ENCODE data around the gene NDRG4. TPM values are rescaled to one million over a fixed set of nuclear protein-coding genes. Genes with fewer than 3 reads are reported as not detected.

NDRG4 gene
- total RNA-seq, 2 experiments from 2014 or later = 3.0 to 3.6 TPM

GRCh38 chr16:58499092-58499511, 841 bp upstream of the NDRG4 start:
- intact Hi-C loops (cut with micrococcal nuclease) = no loop called here
- DNase-seq = no peak
- no peak overlapping the region for H3K4me3 Mint-ChIP-seq
- peaks cover 20% of the 10 kb centered on the region for H3K4me1 Mint-ChIP-seq (ENCODE audit: low read depth)
- no peaks in the 10 kb centered on the region for H3K27me3 Mint-ChIP-seq (ENCODE audit: low read depth)
- H3K36me3 Mint-ChIP-seq (ENCODE audit: low read depth) = no peaks in the 10 kb centered on the region
- H3K9me3 Mint-ChIP-seq = no peaks in the 10 kb centered on the region
- CTCF ChIA-PET = interaction anchor here (1.1 to 1.7 kb wide), 5 partner anchors 11 to 257 kb away, joined by 3 to 6 read pairs (median 4); no protein-coding TSS in a partner anchor
- no peak overlapping the region for H3K27ac Mint-ChIP-seq

GRCh38 chr16:58500430-58501241, 693 bp downstream of the NDRG4 start:
- DNase-seq = peak; percentile 20
- CTCF ChIA-PET = interaction anchor here (1.1 to 1.8 kb wide), 4 partner anchors 12 to 256 kb away, joined by 3 to 6 read pairs (median 4); no protein-coding TSS in a partner anchor
- H3K4me3 Mint-ChIP-seq = peak overlapping the region; percentile 74
- H3K4me1 Mint-ChIP-seq (ENCODE audit: low read depth) = peaks cover 12% of the 10 kb centered on the region
- no peaks in the 10 kb centered on the region for H3K36me3 Mint-ChIP-seq (ENCODE audit: low read depth)
- no peak overlapping the region for H3K27ac Mint-ChIP-seq
- no peaks in the 10 kb centered on the region for H3K9me3 Mint-ChIP-seq
- intact Hi-C loops (cut with micrococcal nuclease) = loop anchor here (2.0 kb wide), 1 partner anchor 14 kb away; the partner anchor contains the start of gene SETD6
- no peaks in the 10 kb centered on the region for H3K27me3 Mint-ChIP-seq (ENCODE audit: low read depth)

GRCh38 chr16:58501242-58502131, 1.5 kb downstream of the NDRG4 start:
- intact Hi-C loops (cut with micrococcal nuclease) = loop anchor here (2.0 kb wide), 1 partner anchor 13 kb away; the partner anchor contains the start of gene SETD6
- Mint-ChIP-seq H3K9me3 (no peaks in the 10 kb centered on the region), H3K36me3 (ENCODE audit: low read depth) (no peaks in the 10 kb centered on the region), H3K27ac (no peak overlapping the region), H3K4me1 (ENCODE audit: low read depth) (peaks cover 11% of the 10 kb centered on the region), H3K27me3 (ENCODE audit: low read depth) (no peaks in the 10 kb centered on the region), H3K4me3 (peak overlapping the region; percentile 74)
- DNase-seq = peak; percentile 63
- CTCF ChIA-PET = interaction anchor here (1.0 to 1.8 kb wide), 3 partner anchors 11 to 255 kb away, joined by 3 to 6 read pairs (median 5); no protein-coding TSS in a partner anchor

GRCh38 chr16:58502217-58502921, 2.4 kb downstream of the NDRG4 start:
- Mint-ChIP-seq H3K36me3 (ENCODE audit: low read depth) (no peaks in the 10 kb centered on the region), H3K9me3 (no peaks in the 10 kb centered on the region), H3K27ac (no peak overlapping the region), H3K4me1 (ENCODE audit: low read depth) (peaks cover 11% of the 10 kb centered on the region), H3K4me3 (no peak overlapping the region), H3K27me3 (ENCODE audit: low read depth) (no peaks in the 10 kb centered on the region)
- no peak for DNase-seq
- CTCF ChIA-PET = interaction anchor here (0.6 to 1.8 kb wide), 4 partner anchors 12 to 449 kb away, joined by 3 to 6 read pairs (median 4); no protein-coding TSS in a partner anchor
- intact Hi-C loops (cut with micrococcal nuclease) = no loop called here

- Mint-ChIP-seq H3K27me3 (ENCODE audit: low read depth) (no peaks in the 10 kb centered on the region), H3K9me3 (no peaks in the 10 kb centered on the region), H3K4me3 (no peak overlapping the region), H3K36me3 (ENCODE audit: low read depth) (no peaks in the 10 kb centered on the region), H3K4me1 (ENCODE audit: low read depth) (peaks cover 11% of the 10 kb centered on the region), H3K27ac (no peak overlapping the region)
- intact Hi-C loops (cut with micrococcal nuclease) = no loop called here
- no peak for DNase-seq
- CTCF ChIA-PET = interaction anchor here (1.0 kb wide), 1 partner anchor 11 kb away, joined by 3 read pairs; no protein-coding TSS in a partner anchor
Measured at GRCh38 chr16:58503166-58503862, 3.4 kb downstream of the NDRG4 start.

- H3K36me3 Mint-ChIP-seq (ENCODE audit: low read depth) = no peaks in the 10 kb centered on the region
- H3K4me3 Mint-ChIP-seq = no peak overlapping the region
- intact Hi-C loops (cut with micrococcal nuclease) = no loop called here
- H3K9me3 Mint-ChIP-seq = no peaks in the 10 kb centered on the region
- H3K27me3 Mint-ChIP-seq (ENCODE audit: low read depth) = no peaks in the 10 kb centered on the region
- H3K27ac Mint-ChIP-seq = no peak overlapping the region
- DNase-seq = no peak
- H3K4me1 Mint-ChIP-seq (ENCODE audit: low read depth) = peaks cover 11% of the 10 kb centered on the region
- CTCF ChIA-PET = no interaction called here
Measured at GRCh38 chr16:58503863-58504688, 4.1 kb downstream of the NDRG4 start.

GRCh38 chr16:58506241-58507194, 6.6 kb downstream of the NDRG4 start:
- Mint-ChIP-seq H3K9me3 (no peaks in the 10 kb centered on the region), H3K27me3 (ENCODE audit: low read depth) (no peaks in the 10 kb centered on the region), H3K27ac (no peak overlapping the region), H3K4me3 (no peak overlapping the region), H3K36me3 (ENCODE audit: low read depth) (no peaks in the 10 kb centered on the region), H3K4me1 (ENCODE audit: low read depth) (peaks cover 2% of the 10 kb centered on the region)
- CTCF ChIA-PET = interaction anchor here (0.6 to 1.5 kb wide), 3 partner anchors 12 to 249 kb away, joined by 3 to 4 read pairs (median 3); no protein-coding TSS in a partner anchor
- DNase-seq = no peak
- intact Hi-C loops (cut with micrococcal nuclease) = no loop called here

GRCh38 chr16:58507195-58507962, 7.4 kb downstream of the NDRG4 start:
- Mint-ChIP-seq H3K9me3 (no peaks in the 10 kb centered on the region), H3K27me3 (ENCODE audit: low read depth) (no peaks in the 10 kb centered on the region), H3K27ac (no peak overlapping the region), H3K4me3 (no peak overlapping the region), H3K36me3 (ENCODE audit: low read depth) (peaks cover 2% of the 10 kb centered on the region), H3K4me1 (ENCODE audit: low read depth) (peaks cover 2% of the 10 kb centered on the region)
- DNase-seq = no peak
- intact Hi-C loops (cut with micrococcal nuclease) = no loop called here
- CTCF ChIA-PET = interaction anchor here (1.0 kb wide), 1 partner anchor 11 kb away, joined by 3 read pairs; no protein-coding TSS in a partner anchor

GRCh38 chr16:58507963-58508670, 8.2 kb downstream of the NDRG4 start:
- H3K36me3 Mint-ChIP-seq (ENCODE audit: low read depth) = peaks cover 2% of the 10 kb centered on the region
- no peak overlapping the region for H3K27ac Mint-ChIP-seq
- peaks cover 2% of the 10 kb centered on the region for H3K4me1 Mint-ChIP-seq (ENCODE audit: low read depth)
- DNase-seq = no peak
- H3K9me3 Mint-ChIP-seq = no peaks in the 10 kb centered on the region
- H3K27me3 Mint-ChIP-seq (ENCODE audit: low read depth) = no peaks in the 10 kb centered on the region
- no peak overlapping the region for H3K4me3 Mint-ChIP-seq
- intact Hi-C loops (cut with micrococcal nuclease) = no loop called here
- CTCF ChIA-PET = interaction anchor here (1.0 kb wide), 1 partner anchor 248 kb away, joined by 5 read pairs; no protein-coding TSS in a partner anchor
